Ovary (tissue), 3 donors: ENCODE measurements around the gene EPC2.

ENCODE experiments used
- EP300 ChIP-seq: sonication (generic); formaldehyde crosslinking; IDR thresholded peaks from one replicate; pipeline ENCODE4 v1.6.1; 2017; ENCODE audit warnings: antibody characterized with exemption
- POLR2A ChIP-seq: fragments of 450-650 bp; IDR thresholded peaks from one replicate; pipeline ENCODE4 v1.6.1; 2017; ENCODE audit warnings: antibody characterized with exemption, mild to moderate bottlenecking, moderate library complexity
- TF ChIP-seq, protein P1 (sequence below), 3 donors: fragments of 450-650 bp in 2 of 3; fragments of 200-600 bp in 1 of 3; IDR thresholded peaks; one replicate each; pipeline versions ENCODE4 v1.5.1 to v1.8.0; 2016 to 2022; ENCODE audit warnings: antibody characterized with exemption in 3 of 3, mild to moderate bottlenecking in 1 of 3
- donor health status: DM: no; HTN: no; CAD: no.

DNA sequence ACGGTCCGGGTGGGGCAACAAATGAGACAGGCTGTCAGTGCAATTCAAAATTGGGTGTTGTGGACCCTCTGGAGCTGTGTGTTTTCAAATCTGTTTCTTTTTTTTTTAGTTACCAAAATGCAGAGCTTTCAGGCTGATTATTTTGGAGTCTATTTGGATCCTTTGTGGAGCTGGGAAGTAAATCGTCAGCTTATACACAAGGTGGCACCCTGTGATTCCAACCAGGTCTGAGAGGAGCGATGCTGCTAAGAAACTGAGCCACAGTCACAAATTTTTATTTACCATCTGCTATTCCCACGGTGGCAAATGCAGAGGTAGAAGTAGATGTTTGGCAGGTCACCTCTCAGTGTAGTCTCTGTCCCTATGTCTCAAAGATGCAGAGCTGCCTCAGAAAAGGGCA, 3.8 kb upstream of the EPC2 start:
- TF ChIP-seq, protein P1, sequence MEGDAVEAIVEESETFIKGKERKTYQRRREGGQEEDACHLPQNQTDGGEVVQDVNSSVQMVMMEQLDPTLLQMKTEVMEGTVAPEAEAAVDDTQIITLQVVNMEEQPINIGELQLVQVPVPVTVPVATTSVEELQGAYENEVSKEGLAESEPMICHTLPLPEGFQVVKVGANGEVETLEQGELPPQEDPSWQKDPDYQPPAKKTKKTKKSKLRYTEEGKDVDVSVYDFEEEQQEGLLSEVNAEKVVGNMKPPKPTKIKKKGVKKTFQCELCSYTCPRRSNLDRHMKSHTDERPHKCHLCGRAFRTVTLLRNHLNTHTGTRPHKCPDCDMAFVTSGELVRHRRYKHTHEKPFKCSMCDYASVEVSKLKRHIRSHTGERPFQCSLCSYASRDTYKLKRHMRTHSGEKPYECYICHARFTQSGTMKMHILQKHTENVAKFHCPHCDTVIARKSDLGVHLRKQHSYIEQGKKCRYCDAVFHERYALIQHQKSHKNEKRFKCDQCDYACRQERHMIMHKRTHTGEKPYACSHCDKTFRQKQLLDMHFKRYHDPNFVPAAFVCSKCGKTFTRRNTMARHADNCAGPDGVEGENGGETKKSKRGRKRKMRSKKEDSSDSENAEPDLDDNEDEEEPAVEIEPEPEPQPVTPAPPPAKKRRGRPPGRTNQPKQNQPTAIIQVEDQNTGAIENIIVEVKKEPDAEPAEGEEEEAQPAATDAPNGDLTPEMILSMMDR (IDR thresholded peaks at IDR 0.05), result no peak
- no peak for TF ChIP-seq POLR2A
- no peak for TF ChIP-seq EP300
